ENCODE measurements around the gene FHAD1.

- TF ChIP-seq CTCF (IDR thresholded peaks at IDR 0.05) (no peak), POLR2A (IDR thresholded peaks at IDR 0.05; ENCODE audit: low read depth) (no peak), EP300 (IDR thresholded peaks at IDR 0.05) (no peak)
Measured at GRCh38 chr1:15328351-15329103, 81.5 kb downstream of the FHAD1 start.

Data from esophagus muscularis mucosa (tissue), 4 donors.